GM12878 (cell line): ENCODE data around the gene CCDC97. TPM values are rescaled to one million over a fixed set of nuclear protein-coding genes. Genes with fewer than 3 reads are reported as not detected.
A peak's percentile ranks its signal among the peaks of the same experiment; 100 is the strongest.

Experiments
- ESRRA ChIP-seq: IDR thresholded peaks from 2 replicates; pipeline ENCODE4 v1.6.1; 2012; ENCODE audit warnings: mild to moderate bottlenecking, low read length, improper control_type of control experiment
- HSF1 ChIP-seq: fragments of 150-350 bp; IDR thresholded peaks from 2 replicates; pipeline ENCODE4 v1.6.1; 2014; ENCODE audit warnings: mild to moderate bottlenecking, low read depth, low read length
- MTA2 ChIP-seq: fragments of 450-650 bp; IDR thresholded peaks from 2 replicates; pipeline ENCODE4 v1.6.1; 2016; ENCODE audit warnings: low read depth, mild to moderate bottlenecking, moderate library complexity
- POLR2AphosphoS5 ChIP-seq: IDR thresholded peaks from 2 replicates; pipeline ENCODE4 v1.6.1; 2011; ENCODE audit warnings: mild to moderate bottlenecking, low read length, inconsistent platforms
- POU2F2 ChIP-seq: IDR thresholded peaks from 3 replicates; pipeline ENCODE4 v1.6.1; 2011; ENCODE audit warnings: low read depth, mild to moderate bottlenecking, low read length, borderline replicate concordance
- ZNF622 ChIP-seq: fragments of 450-650 bp; IDR thresholded peaks from 2 replicates; pipeline ENCODE4 v1.6.1; 2017; ENCODE audit warnings: mild to moderate bottlenecking, inconsistent platforms
- polyA plus RNA-seq, 11 experiments: library from polyadenylated mRNA; depleted of rRNA in 4 of 11; unstranded in 6 of 11; stranded (reverse) in 5 of 11; fragments of >200 nt; fragmentation: Nextera tagmentation in 4 of 11; fragmentation: Illumina TruSeq in 1 of 11; extraction: Ambion mirVana in 4 of 11; extraction: Trizol in 1 of 11; gene quantifications; 1 replicate in 1 of 11; 2 replicates in 10 of 11; pipeline versions ENCODE4 v1.2.1 to v1.2.3, GENCODE V29; 2011 to 2016; ENCODE audit warnings: inconsistent platforms in 2 of 11, missing spikeins in 2 of 11, low read depth in 1 of 11
- total RNA-seq, 4 experiments: library from RNA; depleted of rRNA in 3 of 4; stranded (reverse); fragments of >200 nt in 3 of 4; fragmentation: Illumina TruSeq in 1 of 4; extraction: Trizol in 1 of 4; gene quantifications; 2 replicates each; pipeline versions ENCODE4 v1.2.1 to v1.2.3, GENCODE V29; 2013 to 2021
- TF ChIP-seq, protein P1 (sequence below): fragments of 450-650 bp; IDR thresholded peaks from 2 replicates; pipeline ENCODE4 v1.6.1; 2017; ENCODE audit warnings: antibody characterized with exemption, mild to moderate bottlenecking, moderate library complexity
- TF ChIP-seq, protein P2 (sequence below): fragments of 450-650 bp; IDR thresholded peaks from 2 replicates; pipeline ENCODE4 v1.6.1; 2017; ENCODE audit warnings: mild to moderate bottlenecking, moderate library complexity

Gene CCDC97
- total and polyA plus RNA-seq, 10 of the 15 experiments (the other 5 are each of a cell fraction or from before 2014, with no cell fraction given) = 1.8 to 34.1 (median 18.8) TPM

GRCh38 chr19:41264581-41265394 lies 45.2 kb upstream of the CCDC97 start (continued):
- TF ChIP-seq POU2F2 = 0 out of 3 replicates have a peak, but pooled peaks have one; percentile 32
- TF ChIP-seq ZNF622 = no peak
- no peak for TF ChIP-seq HSF1
- TF ChIP-seq, protein P1, sequence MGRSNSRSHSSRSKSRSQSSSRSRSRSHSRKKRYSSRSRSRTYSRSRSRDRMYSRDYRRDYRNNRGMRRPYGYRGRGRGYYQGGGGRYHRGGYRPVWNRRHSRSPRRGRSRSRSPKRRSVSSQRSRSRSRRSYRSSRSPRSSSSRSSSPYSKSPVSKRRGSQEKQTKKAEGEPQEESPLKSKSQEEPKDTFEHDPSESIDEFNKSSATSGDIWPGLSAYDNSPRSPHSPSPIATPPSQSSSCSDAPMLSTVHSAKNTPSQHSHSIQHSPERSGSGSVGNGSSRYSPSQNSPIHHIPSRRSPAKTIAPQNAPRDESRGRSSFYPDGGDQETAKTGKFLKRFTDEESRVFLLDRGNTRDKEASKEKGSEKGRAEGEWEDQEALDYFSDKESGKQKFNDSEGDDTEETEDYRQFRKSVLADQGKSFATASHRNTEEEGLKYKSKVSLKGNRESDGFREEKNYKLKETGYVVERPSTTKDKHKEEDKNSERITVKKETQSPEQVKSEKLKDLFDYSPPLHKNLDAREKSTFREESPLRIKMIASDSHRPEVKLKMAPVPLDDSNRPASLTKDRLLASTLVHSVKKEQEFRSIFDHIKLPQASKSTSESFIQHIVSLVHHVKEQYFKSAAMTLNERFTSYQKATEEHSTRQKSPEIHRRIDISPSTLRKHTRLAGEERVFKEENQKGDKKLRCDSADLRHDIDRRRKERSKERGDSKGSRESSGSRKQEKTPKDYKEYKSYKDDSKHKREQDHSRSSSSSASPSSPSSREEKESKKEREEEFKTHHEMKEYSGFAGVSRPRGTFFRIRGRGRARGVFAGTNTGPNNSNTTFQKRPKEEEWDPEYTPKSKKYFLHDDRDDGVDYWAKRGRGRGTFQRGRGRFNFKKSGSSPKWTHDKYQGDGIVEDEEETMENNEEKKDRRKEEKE = no peak
- no peak for TF ChIP-seq ESRRA
- TF ChIP-seq POLR2AphosphoS5 = peak; percentile 69
- no peak for TF ChIP-seq MTA2
- TF ChIP-seq, protein P2, sequence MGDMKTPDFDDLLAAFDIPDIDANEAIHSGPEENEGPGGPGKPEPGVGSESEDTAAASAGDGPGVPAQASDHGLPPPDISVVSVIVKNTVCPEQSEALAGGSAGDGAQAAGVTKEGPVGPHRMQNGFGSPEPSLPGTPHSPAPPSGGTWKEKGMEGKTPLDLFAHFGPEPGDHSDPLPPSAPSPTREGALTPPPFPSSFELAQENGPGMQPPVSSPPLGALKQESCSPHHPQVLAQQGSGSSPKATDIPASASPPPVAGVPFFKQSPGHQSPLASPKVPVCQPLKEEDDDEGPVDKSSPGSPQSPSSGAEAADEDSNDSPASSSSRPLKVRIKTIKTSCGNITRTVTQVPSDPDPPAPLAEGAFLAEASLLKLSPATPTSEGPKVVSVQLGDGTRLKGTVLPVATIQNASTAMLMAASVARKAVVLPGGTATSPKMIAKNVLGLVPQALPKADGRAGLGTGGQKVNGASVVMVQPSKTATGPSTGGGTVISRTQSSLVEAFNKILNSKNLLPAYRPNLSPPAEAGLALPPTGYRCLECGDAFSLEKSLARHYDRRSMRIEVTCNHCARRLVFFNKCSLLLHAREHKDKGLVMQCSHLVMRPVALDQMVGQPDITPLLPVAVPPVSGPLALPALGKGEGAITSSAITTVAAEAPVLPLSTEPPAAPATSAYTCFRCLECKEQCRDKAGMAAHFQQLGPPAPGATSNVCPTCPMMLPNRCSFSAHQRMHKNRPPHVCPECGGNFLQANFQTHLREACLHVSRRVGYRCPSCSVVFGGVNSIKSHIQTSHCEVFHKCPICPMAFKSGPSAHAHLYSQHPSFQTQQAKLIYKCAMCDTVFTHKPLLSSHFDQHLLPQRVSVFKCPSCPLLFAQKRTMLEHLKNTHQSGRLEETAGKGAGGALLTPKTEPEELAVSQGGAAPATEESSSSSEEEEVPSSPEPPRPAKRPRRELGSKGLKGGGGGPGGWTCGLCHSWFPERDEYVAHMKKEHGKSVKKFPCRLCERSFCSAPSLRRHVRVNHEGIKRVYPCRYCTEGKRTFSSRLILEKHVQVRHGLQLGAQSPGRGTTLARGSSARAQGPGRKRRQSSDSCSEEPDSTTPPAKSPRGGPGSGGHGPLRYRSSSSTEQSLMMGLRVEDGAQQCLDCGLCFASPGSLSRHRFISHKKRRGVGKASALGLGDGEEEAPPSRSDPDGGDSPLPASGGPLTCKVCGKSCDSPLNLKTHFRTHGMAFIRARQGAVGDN = 0 out of 2 replicates have a peak, but pooled peaks have one; percentile 64
